ENCODE results near the gene ZFYVE28.
"Not testable (repeated sequence)": the region's sequence is repeated elsewhere in the genome, so short reads cannot be mapped to it uniquely, and the experiment has no call there.

Gene ZFYVE28

GRCh38 chr4:2390784-2391421 is 27.5 kb downstream of the ZFYVE28 start:
- no peak for DNase-seq (ENCODE audit: low read depth)

- DNase-seq (ENCODE audit: low read depth) = no peak
Observed at GRCh38 chr4:2390146-2390545, 28.3 kb downstream of the ZFYVE28 start.

- DNase-seq (ENCODE audit: low read depth) = no peak
Observed at GRCh38 chr4:2389691-2390090, 28.8 kb downstream of the ZFYVE28 start.

- peak; percentile 30 for DNase-seq (ENCODE audit: low read depth)
Observed at GRCh38 chr4:2388429-2389182, 29.8 kb downstream of the ZFYVE28 start.

GRCh38 chr4:2387829-2388228 is 30.6 kb downstream of the ZFYVE28 start:
- no peak for DNase-seq (ENCODE audit: low read depth)

GRCh38 chr4:2387218-2387617 is 31.2 kb downstream of the ZFYVE28 start:
- DNase-seq (ENCODE audit: low read depth) = no peak

- DNase-seq (ENCODE audit: low read depth) = no peak
Observed at GRCh38 chr4:2386717-2387116, 31.7 kb downstream of the ZFYVE28 start.

GRCh38 chr4:2385516-2385915 is 32.9 kb downstream of the ZFYVE28 start:
- no peak for DNase-seq (ENCODE audit: low read depth)

GRCh38 chr4:2384245-2384644 is 34.2 kb downstream of the ZFYVE28 start:
- DNase-seq (ENCODE audit: low read depth) = no peak

GRCh38 chr4:2383760-2384159 is 34.7 kb downstream of the ZFYVE28 start:
- no peak for DNase-seq (ENCODE audit: low read depth)

GRCh38 chr4:2383220-2383631 is 35.2 kb downstream of the ZFYVE28 start:
- not testable (repeated sequence) for DNase-seq (ENCODE audit: low read depth)

GRCh38 chr4:2382769-2383202 is 35.7 kb downstream of the ZFYVE28 start:
- DNase-seq (ENCODE audit: low read depth) = not testable (repeated sequence)

- not testable (repeated sequence) for DNase-seq (ENCODE audit: low read depth)
Observed at GRCh38 chr4:2380589-2380988, 37.9 kb downstream of the ZFYVE28 start.

- DNase-seq (ENCODE audit: low read depth) = no peak
Observed at GRCh38 chr4:2378898-2379297, 39.5 kb downstream of the ZFYVE28 start.

- DNase-seq (ENCODE audit: low read depth) = no peak
Observed at GRCh38 chr4:2378401-2378800, 40.0 kb downstream of the ZFYVE28 start.

GRCh38 chr4:2377241-2377640 is 41.2 kb downstream of the ZFYVE28 start:
- no peak for DNase-seq (ENCODE audit: low read depth)

- no peak for DNase-seq (ENCODE audit: low read depth)
Observed at GRCh38 chr4:2375427-2375826, 43.0 kb downstream of the ZFYVE28 start.

GRCh38 chr4:2373532-2373931 is 44.9 kb downstream of the ZFYVE28 start:
- no peak for DNase-seq (ENCODE audit: low read depth)

- DNase-seq (ENCODE audit: low read depth) = no peak
Observed at GRCh38 chr4:2372488-2373030, 45.9 kb downstream of the ZFYVE28 start.

GRCh38 chr4:2371765-2372487 is 46.5 kb downstream of the ZFYVE28 start:
- no peak for DNase-seq (ENCODE audit: low read depth)

GRCh38 chr4:2370597-2371320 is 47.7 kb downstream of the ZFYVE28 start:
- no peak for DNase-seq (ENCODE audit: low read depth)

Data from iris pigment epithelial cell (primary cell).